Measurements from ENCODE around the gene CDKN1B. TPM values are rescaled to one million over a fixed set of nuclear protein-coding genes. Genes with fewer than 3 reads are reported as not detected.
A peak's percentile ranks its signal among the peaks of the same experiment; 100 is the strongest.

CDKN1B gene
- 40.9 TPM for total RNA-seq
- long read RNA-seq, partial matches to known transcripts: 1 of 3 reads
- long read RNA-seq, other reads (novel, unspliced or antisense): 0 of 3 reads

DNA sequence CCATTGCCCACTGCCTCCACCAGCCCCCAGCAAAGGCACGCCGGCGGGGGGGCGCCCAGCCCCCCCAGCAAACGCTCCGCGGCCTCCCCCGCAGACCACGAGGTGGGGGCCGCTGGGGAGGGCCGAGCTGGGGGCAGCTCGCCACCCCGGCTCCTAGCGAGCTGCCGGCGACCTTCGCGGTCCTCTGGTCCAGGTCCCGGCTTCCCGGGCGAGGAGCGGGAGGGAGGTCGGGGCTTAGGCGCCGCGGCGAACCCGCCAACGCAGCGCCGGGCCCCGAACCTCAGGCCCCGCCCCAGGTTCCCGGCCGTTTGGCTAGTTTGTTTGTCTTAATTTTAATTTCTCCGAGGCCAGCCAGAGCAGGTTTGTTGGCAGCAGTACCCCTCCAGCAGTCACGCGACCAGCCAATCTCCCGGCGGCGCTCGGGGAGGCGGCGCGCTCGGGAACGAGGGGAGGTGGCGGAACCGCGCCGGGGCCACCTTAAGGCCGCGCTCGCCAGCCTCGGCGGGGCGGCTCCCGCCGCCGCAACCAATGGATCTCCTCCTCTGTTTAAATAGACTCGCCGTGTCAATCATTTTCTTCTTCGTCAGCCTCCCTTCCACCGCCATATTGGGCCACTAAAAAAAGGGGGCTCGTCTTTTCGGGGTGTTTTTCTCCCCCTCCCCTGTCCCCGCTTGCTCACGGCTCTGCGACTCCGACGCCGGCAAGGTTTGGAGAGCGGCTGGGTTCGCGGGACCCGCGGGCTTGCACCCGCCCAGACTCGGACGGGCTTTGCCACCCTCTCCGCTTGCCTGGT is at the start of gene CDKN1B:
CDKN1B (plus strand) TSS at position 576 of the 793 bp plus-strand sequence. CDS start 472 bp downstream, outside the sequence.
- intact Hi-C loops (cut with micrococcal nuclease): no loop called here
- DNase-seq (peak; percentile 96), ATAC-seq (peak; percentile 95)

DNA sequence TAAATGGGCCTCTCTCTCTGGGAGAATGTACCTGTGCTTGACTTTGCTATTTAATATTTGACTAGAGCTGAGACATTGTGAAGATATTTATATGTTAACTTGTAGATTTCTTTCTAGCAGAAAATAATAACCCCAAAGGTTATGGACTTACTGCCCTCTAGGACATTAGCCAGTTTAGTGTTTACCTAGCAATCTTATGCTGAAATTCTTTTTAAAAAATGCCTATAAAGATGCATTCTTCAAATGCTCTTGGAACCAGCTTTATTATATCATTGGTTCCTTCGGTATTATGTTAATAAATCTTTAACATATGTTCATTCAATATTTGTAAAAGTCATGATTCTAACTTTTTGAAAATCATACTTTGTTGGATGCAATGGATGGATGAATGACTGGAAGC is 49.2 kb upstream of the CDKN1B start:
- DNase-seq (no peak), ATAC-seq (no peak)
- intact Hi-C loops (cut with micrococcal nuclease): no loop called here

DNA sequence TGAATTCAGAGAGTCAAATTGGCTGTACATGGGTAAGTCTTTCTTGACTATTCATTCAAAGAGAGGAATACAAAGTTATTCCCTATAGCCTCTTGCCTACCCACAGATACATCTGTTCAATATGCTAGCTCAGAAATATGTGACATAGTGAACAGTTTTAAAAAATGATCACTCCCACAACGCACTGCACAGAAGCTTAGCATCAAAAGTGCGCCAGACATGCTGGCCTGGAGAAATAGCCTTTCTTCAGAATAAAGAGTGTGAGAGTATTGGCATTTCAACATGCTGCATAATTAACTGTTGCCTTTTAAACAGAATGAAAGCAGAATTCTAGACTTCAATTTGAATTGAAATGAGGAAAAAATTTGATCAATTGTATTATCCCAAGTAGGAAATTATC is 48.1 kb upstream of the CDKN1B start:
- no peak for ATAC-seq
- intact Hi-C loops (cut with micrococcal nuclease): no loop called here
- no peak for DNase-seq

DNA sequence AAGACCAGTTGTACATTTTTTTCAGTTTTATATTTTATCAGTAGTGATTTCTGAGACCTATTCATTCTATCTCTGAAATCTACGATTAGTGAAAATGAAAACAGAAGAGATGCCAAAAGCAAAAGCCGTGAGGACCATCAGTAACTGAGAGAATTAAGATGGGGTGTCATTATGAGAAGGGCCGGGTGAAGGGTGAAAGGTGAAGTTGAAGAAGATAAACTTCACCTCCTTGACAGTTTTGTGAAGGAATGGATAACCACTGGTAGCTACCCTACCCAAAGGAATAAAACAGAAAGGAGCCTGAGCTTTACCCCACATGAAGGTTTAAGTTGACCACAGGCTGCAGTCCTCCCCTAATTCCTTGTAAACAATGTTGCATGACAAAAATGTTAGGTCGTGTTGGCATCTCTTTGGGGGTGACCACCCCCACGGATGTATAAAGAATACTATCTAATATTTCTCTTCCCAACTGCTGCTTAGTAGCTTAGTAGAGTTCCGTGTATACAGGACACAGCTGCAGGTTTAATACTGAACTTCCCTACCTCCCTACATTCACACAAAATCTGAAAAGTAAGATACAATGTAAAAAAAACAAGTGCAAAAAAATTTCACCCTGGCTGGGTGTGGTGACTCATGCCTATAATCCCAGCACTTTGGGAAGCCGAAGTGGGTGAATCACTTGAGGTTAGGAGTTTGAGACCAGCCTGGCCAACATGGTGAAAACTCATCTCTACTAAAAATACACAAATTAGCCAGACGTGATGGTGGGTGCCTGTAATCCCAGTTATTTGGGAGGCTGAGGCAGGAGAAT is 45.1 kb upstream of the CDKN1B start:
- intact Hi-C loops (cut with micrococcal nuclease): no loop called here
- ATAC-seq: no peak
- DNase-seq: no peak

DNA sequence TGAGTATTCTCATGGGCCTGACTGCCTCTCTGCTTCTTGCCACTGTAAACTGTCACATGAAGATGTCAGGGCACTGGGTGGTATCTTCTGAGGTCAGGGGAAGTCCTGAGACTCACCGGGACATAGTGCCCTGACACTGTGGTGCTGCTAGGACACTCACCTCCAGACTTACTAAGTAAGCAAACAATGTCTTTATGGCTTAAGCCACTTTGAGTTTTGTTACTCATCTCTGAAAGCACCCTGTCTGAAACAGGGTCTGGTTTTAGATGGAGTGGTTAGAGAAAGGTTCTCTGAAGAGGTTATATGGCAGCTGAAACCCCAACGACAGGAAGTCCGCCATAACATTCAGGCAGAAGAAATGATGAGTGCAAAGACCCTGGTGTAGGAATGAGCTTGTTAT is 43.9 kb upstream of the CDKN1B start:
- intact Hi-C loops (cut with micrococcal nuclease): no loop called here
- no peak for DNase-seq
- ATAC-seq: no peak

DNA sequence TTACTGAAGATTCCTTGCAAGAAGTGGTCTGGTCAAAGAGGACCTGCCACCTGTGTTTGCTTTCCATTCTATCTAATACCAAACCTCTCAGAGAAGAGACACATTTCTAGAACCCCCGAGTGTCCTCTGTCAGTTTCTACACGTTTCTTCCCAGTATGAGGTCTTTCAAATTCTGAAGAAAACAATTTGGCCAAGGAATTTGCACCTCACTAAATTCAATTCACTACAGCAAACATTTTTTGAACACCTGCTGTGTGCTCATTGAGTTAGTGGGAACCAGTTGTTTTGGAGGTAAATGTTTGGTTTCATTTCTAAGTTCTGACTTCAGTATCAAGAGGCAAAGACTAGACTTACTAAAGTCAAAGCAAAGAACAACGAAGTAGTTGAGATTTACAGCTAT is 40.6 kb upstream of the CDKN1B start:
- intact Hi-C loops (cut with micrococcal nuclease): no loop called here
- no peak for ATAC-seq
- no peak for DNase-seq

DNA sequence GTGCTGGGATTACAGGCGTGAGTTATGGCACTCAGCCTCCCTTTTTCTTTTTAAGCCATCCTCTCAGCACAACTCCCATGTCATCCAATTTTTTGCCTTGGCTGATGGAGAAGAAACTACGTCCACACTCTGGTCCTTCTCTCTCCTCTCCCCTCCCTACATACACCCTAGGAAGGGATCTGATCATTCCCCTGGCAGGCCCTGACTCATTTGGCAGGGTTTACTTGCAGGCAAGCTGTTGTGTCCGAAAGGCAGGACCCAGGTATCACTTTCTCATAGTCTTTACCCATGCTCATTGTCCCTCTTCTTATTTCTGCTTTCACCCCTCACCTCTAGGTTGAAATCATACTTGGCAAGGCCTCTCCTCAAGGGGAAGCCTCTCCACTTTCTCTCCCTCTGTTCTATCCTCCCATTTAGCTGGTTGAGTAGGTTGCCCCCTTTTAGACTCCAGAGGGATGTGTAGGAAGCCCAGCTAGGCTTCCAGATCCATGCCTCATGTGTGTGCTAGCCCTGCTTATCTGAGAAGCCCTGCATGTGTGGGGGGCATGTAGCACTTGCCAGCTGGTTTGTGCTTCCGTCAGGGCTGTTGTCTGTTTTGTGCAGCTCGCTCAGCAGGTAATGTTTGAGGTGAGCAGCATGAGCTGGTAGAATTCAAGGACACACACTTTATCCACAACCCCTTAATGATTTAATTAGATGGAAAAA is 36.0 kb upstream of the CDKN1B start:
- DNase-seq: no peak
- intact Hi-C loops (cut with micrococcal nuclease): no loop called here
- ATAC-seq: no peak

DNA sequence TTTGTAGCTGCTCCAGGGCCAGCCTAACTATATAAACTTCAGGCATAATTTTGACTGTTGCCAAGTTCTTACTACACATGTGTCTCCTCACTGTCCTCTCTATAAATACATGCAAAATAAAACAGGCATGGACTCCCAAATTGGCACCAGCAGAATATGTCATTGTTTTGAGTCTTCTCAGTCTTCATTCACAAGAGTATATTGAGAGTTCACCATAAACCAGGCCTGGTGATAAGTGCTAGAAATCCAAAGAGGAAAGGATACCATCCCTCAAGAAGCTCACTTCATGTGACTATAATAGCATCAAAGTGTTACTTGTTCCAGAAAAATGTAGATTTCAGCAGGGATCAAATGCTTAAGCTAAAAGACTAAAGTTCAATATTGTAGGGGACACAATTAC is 34.9 kb upstream of the CDKN1B start:
- no peak for ATAC-seq
- no peak for DNase-seq
- intact Hi-C loops (cut with micrococcal nuclease): no loop called here

DNA sequence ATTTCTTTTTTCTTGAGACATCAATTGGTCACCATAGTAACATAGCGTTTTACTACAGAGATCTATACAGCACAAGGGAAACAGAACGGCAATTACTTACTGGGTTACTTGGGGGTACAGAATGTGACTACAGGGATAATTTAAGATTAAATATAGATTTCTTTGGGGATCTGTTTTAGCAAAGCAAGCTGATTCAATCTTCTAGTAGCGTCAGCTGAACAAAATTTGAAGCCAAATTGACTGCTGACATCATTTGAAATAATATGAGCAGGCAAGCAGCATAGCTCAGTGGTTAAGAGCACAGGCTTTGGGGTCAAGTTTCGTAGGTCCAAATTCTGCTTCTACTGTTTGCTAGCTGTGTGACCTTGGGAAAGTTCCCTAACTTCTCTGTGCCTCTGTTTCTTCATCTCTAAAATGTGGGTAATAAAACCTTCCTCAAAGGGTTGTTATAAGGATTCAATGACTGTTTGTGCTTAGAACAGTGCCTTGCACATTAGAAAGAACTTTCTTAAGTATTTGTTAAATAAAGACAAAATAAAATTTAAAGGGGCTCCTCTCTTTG is 34.0 kb upstream of the CDKN1B start:
- ATAC-seq: no peak
- DNase-seq: no peak
- intact Hi-C loops (cut with micrococcal nuclease): no loop called here

DNA sequence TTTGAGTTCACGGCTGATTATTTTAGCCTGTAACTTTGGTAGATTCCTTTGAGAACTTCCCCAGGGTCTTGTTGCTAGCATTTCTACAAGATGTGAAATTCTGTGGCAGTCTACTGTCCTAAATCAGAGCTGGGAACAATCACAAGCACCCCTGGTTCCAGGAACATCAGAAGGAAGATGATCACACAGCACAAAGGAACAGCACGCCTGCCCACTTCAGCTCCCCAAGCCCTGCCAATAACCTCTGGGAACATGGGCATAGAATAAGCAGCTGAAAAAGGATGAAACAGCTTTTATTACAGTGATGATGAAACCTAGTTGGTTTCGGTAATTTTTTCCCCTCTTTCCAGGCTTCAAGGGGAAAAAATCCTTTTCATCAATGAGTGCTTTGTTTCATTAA is 33.4 kb upstream of the CDKN1B start:
- ATAC-seq: no peak
- intact Hi-C loops (cut with micrococcal nuclease): no loop called here

DNA sequence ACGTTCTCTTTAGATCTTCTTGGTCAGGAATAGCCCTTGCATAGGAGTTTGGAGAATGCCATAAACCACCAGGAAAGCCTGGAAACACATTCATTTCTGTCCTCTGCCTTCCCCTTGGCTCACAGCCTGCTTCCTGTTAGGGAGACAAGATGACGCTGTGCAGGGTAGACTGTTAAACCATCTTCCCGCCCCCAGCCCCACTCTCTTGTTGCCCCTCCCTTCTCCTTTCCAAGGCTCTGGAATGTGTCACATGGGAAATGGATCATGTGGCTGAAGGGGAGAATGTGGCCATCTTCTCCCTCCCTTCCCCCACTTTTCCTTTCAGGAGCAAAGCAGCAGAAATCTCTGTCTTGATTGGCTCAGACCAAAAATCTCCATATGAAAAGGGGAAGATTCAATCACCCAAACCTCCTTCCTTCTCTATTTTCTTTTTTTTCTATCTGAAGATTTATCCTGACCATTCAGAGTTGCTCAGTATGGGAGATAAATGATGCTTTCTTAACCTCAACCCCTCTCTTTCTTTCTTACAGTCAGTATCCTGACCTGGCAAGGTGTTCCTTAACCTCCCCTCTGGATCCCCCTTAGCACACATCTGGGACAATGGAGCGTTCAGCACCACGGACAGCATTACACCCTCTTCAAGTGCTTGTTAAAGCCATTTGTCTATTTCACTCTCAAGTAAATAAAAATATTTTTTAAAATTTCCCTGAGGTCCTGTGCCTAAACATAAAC is 32.6 kb upstream of the CDKN1B start:
- DNase-seq: peak; percentile 43
- no peak for ATAC-seq
- intact Hi-C loops (cut with micrococcal nuclease): no loop called here

More for the DNA sequence above, 33.4 kb upstream of the CDKN1B start:
- DNase-seq: no peak

DNA sequence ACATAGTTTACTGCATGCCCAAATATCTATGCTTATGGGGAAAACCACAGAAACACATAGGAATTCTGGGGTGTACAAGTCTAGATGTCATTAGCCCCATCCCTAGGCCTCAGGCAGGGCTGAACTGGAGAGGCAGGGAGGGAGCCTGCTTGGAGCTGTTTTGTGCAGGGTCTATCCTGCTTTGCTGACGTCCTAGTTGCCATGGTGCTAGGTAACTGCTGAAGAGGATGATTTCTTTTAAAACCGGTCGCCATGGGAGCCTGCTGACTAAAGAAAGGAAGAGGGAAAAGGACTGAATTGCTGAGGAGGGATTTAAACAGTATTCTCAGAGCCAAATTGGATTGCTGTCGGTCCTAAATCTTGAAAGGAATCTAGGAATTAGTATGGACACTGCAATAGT is 31.9 kb upstream of the CDKN1B start:
- DNase-seq (no peak), ATAC-seq (no peak)
- intact Hi-C loops (cut with micrococcal nuclease): no loop called here

DNA sequence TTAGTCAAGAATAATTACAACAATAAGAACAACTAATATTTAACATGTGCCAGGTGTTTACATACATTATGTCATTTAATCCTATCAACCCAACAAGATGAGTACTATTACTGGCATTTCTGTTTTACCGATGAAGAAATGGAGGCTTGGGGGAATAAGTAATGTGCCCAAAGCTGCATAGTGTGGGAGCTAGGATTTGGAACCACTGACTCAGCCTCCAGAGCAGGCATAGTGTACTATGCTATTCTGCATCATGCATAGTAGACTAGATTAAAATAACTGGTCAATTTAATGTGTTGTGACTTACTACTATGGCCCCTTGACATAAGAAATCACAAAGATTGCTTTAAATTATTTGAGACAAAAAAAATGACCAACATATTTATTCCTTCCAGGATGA is 30.7 kb upstream of the CDKN1B start:
- DNase-seq (no peak), ATAC-seq (no peak)
- intact Hi-C loops (cut with micrococcal nuclease): no loop called here

DNA sequence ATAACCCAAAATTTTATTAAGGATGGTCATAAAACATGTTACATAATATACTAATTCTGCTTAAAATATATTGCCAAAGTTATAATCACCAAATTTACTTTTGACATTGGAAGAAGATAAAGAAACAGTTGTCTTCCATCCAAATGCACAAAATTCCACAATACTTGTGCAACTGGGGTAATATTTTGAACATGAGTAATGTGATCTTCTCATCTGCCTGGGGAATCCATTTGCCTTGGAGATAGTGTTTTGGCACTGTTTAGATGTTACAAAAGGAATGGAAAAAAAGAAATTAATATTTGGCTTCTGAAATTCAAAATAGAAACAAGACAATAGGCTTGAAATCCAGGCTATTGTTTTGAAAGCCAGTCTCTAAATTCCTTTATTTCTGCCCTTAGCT is 30.2 kb upstream of the CDKN1B start:
- intact Hi-C loops (cut with micrococcal nuclease): no loop called here
- DNase-seq: no peak
- ATAC-seq: no peak

DNA sequence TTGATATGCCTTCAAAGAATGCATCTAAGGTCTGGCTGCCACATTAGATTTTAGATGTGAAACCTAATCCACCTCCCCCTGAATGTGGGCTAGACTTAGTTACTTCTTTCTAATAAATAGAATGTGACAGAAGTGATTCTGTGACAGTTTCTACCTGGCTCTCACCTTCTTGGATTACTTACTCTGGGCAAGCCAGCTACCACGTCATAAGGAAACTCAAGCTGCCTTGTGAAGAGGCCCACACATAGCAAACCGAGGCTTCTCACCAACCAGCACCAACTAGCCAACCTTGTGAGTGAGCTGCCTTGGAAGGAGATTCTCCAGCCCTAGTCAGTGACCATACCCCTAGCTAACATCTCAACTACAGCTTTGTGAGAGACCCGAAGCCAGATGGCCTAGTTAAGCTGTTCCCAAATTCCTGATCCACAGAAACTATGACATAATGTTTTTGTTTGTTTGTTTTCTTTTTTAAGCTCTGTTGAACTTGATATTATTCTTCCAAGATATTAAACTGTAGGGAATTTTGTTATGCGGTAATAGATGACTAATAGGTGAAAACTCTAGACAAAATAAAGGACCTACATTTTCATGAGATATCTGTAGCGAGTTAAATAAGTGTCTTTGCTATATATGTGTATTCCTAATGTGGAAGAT is 27.4 kb upstream of the CDKN1B start:
- ATAC-seq: no peak

DNA sequence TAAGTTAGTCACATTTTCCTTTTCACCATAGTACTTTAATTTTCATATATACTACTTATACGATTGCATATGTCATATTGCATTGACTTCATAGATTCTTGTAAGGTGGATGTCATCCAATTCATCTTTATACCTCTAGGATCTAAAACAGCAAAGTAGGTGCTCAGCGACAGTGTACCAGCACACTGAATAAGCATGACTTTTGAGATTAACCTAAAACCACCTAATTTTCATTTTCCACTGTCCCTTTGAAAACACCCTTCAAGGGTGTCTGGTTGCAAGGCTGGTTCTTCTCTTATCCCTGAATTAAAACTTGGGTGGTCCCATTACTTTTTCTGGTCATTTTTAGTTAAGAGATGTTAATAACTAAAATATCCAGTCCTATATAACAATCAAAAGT is 25.6 kb upstream of the CDKN1B start:
- intact Hi-C loops (cut with micrococcal nuclease): no loop called here

More for the DNA sequence above, 27.4 kb upstream of the CDKN1B start:
- DNase-seq: no peak
- intact Hi-C loops (cut with micrococcal nuclease): no loop called here

DNA sequence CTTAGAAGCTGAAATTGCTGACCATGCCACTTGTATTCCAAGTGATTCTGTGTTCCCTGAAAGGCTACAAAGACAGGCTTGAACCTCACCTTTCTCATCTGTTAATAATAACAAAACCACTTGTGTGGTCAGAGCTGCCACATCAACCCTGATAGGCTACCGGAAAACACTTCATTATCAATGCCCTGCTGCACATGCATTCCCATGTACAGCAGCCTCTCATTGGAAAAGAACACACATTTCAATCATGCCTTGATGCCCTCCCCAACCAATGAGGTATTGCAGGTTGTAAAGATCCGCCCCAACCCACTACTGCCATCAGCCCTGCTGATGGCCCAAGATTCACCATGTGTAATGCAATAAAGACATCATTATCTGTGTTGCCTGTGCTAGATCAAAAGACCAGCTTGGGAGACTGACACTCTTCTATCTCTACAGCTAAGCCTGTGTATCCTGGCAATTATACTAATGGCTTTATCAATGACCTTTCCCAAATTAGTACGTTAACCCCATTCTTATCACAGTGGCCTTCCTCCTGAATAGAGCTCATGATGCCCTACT is 24.0 kb upstream of the CDKN1B start:
- DNase-seq (no peak), ATAC-seq (no peak)
- intact Hi-C loops (cut with micrococcal nuclease): no loop called here

More for the DNA sequence above, 25.6 kb upstream of the CDKN1B start:
- no peak for DNase-seq
- ATAC-seq: no peak

All from left ventricle myocardium superior (tissue), 1 donor.